Spleen (tissue), 7 donors: ENCODE results near the gene GADL1.

Experiments used
- POLR2A ChIP-seq, 3 donors: fragments of 450-650 bp; IDR thresholded peaks; one replicate each; pipeline ENCODE4 v1.5.1; 2017; ENCODE audit warnings: antibody characterized with exemption in 3 of 3, mild to moderate bottlenecking in 1 of 3
- TF ChIP-seq, protein P1 (sequence below), 11 experiments: fragments of 200-600 bp in 7 of 11; fragments of 450-650 bp in 4 of 11; sonication (generic) in 4 of 11; IDR thresholded peaks in 8 of 11; conservative IDR thresholded peaks in 3 of 11; 1 replicate in 7 of 11; 2 replicates in 4 of 11; pipeline versions ENCODE4 v1.4.0 to v1.8.0; 2016 to 2021; ENCODE audit warnings: antibody characterized with exemption in 11 of 11, inconsistent platforms in 4 of 11, mild to moderate bottlenecking in 1 of 11
- donor health status: DM: no; HTN: no; CAD: no; lungs with moderate emphysema.
- donor health status: DM: no; HTN: no; CAD: no.
- donor health status: DM: no; HTN: no; CAD: no.

DNA sequence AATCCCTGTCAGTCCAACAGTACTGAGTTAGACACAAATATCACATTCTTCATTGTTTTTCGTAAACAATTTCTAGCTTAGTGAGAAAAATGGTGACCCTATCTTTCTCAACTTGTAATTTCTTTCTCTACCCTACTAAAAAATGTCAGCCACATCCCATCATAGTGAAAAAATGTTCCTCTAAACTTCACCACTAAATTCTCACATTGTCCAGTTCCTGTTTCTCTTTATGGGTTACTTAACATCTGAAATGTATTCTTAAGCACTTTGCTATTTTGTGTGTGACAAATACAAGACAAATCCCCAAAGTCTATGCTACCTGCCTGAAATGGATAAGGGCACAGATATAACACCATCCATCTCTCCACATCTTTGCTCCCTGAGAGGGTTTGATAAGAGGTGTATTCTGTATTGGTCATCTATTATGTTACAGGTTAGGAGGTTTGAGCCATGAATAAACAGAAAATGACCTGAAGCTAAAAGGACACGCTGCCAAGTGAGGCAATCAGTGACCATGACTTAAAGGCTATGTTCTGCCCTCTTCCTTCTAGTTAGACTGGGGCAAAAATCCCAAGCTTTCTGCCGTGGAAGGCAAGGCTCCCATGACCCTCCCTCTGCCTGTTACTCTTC, 118.2 kb downstream of the GADL1 start:
- TF ChIP-seq, protein P1, sequence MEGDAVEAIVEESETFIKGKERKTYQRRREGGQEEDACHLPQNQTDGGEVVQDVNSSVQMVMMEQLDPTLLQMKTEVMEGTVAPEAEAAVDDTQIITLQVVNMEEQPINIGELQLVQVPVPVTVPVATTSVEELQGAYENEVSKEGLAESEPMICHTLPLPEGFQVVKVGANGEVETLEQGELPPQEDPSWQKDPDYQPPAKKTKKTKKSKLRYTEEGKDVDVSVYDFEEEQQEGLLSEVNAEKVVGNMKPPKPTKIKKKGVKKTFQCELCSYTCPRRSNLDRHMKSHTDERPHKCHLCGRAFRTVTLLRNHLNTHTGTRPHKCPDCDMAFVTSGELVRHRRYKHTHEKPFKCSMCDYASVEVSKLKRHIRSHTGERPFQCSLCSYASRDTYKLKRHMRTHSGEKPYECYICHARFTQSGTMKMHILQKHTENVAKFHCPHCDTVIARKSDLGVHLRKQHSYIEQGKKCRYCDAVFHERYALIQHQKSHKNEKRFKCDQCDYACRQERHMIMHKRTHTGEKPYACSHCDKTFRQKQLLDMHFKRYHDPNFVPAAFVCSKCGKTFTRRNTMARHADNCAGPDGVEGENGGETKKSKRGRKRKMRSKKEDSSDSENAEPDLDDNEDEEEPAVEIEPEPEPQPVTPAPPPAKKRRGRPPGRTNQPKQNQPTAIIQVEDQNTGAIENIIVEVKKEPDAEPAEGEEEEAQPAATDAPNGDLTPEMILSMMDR (IDR thresholded peaks at IDR 0.05 in 8 of 11, conservative IDR thresholded peaks at IDR 0.05 in 3 of 11), result no peak
- no peak for TF ChIP-seq POLR2A (IDR thresholded peaks at IDR 0.05)
